GM12801 (cell line): ENCODE measurements around the gene PTPRN2.

Experiments used
- TF ChIP-seq, protein P1 (sequence below): IDR thresholded peaks from one replicate; pipeline ENCODE4 v1.5.1; 2011; ENCODE audit warnings: control low read depth; ENCODE audit not compliant: insufficient read length; ENCODE audit errors: extremely low read depth

The PTPRN2 gene

DNA sequence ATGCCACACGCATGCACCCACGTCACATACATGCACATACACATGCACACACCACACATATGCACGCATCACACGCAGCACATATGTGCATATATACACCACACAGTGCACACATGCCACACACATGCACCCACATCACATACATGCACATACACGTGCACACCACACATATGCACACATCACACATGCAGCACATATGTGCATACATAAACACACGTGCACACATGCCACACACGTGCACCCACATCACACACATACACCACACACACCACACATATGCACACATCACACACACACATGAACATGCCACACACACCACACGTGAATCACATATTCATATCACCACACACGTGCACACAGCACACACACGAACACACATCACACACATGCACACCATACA lies 338.8 kb downstream of the PTPRN2 start:
- TF ChIP-seq, protein P1, sequence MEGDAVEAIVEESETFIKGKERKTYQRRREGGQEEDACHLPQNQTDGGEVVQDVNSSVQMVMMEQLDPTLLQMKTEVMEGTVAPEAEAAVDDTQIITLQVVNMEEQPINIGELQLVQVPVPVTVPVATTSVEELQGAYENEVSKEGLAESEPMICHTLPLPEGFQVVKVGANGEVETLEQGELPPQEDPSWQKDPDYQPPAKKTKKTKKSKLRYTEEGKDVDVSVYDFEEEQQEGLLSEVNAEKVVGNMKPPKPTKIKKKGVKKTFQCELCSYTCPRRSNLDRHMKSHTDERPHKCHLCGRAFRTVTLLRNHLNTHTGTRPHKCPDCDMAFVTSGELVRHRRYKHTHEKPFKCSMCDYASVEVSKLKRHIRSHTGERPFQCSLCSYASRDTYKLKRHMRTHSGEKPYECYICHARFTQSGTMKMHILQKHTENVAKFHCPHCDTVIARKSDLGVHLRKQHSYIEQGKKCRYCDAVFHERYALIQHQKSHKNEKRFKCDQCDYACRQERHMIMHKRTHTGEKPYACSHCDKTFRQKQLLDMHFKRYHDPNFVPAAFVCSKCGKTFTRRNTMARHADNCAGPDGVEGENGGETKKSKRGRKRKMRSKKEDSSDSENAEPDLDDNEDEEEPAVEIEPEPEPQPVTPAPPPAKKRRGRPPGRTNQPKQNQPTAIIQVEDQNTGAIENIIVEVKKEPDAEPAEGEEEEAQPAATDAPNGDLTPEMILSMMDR = no peak

GRCh38 chr7:158247758-158248487 lies 339.7 kb downstream of the PTPRN2 start:
- TF ChIP-seq, protein P1 = no peak

GRCh38 chr7:158246960-158247673 lies 340.5 kb downstream of the PTPRN2 start:
- TF ChIP-seq, protein P1 = no peak

DNA sequence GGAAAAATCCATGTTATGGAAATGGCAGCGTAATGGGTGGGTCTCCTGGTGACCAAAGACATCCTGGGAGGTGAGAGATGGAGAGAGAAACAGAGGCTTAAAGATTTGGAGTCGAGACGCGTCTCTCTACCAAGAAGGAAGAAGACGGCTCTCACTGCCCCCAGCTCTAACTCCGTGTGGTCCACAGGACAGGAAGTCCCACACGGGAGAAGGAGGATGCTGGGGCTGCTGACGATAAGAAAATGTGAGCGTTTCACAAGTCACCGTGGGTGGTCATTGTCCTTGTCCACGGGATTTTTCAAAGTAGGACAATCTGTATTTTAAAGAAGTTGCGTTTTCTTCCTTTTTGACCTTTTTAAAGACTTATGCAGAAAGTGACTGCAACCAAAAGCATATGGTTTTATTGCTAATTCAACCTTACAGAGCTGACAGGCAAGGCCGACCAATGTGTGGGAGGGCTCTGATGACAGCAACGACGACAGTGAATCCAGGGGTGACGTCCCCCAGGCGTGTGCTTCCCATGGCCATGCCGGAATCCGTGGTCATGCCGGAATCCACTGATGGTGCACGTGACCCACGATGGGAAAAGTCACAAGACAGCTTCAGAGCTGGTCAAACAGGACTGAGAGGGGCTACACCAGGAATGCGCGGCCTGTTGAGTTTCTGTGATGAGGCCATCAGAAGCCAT lies 341.2 kb downstream of the PTPRN2 start:
- TF ChIP-seq, protein P1 = no peak

- TF ChIP-seq, protein P1 = no peak
Observed at GRCh38 chr7:158245724-158246041, 341.9 kb downstream of the PTPRN2 start.

DNA sequence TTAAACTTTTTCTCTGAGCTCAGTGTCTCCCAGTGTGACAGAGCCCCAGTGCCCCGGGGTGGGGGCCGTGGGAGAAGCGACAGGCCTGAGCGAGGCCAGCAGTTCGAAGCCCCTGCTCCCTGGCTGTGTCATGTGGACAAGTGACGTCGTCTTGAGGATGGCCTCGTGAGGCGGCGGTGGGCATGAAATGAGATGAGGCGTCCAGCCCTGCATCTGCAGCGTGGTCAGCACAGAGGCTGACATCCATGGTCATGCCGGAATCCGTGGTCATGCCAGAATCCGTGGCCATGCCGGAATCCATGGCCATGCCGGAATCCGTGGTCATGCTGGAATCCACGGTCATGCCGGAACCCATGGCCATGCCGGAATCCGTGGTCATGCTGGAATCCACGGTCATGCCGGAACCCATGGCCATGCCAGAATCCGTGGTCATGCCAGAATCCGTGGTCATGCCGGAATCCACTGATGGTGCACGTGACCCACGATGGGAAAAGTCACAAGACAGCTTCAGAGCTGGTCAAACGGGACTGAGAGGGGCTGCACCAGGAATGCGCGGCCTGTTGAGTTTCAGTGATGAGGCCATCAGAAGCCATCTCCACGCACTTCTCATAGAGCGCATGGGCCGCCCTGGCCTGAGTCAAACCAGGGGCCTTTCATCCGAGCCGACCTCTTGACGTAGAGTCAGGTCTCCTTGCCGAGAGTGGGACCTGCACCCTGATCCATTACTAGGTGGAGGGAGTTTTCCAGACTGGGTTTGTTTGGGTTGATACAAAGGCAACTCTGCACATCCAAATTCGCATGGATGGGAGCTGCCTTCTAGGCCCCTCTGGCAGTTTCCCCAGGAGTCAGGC lies 342.5 kb downstream of the PTPRN2 start:
- TF ChIP-seq, protein P1 = no peak

DNA sequence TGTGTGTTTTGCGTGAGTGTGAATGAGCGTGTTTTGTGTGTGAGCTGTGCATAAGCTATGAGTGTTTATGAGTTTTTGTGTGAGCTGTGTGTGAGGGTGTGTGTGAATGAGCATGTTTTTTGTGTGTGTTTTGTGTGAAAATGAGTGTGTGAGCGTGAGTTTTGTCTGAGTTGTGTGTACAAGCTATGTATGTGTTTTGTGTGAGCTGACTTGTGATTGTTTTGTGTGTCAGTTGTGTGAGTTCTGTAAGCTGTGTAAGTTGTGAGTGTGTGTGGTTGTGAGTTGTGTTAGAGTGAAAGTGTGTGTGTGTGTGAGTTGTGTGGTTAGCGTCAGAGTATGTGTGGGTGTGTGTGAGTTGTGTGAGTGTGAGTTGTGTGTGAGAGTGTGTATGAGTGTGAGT lies 343.2 kb downstream of the PTPRN2 start:
- TF ChIP-seq, protein P1 = no peak
